HG02938 (cell line): ENCODE measurements around the gene PRPSAP2.

ENCODE experiments used
- ATAC-seq: cut with Tn5 transposase; IDR thresholded peaks from one replicate; pipeline ENCODE4 v1.9.1; 2021; ENCODE audit warnings: mild to moderate bottlenecking, moderate library complexity; ENCODE audit not compliant: unreplicated experiment

PRPSAP2 gene

DNA sequence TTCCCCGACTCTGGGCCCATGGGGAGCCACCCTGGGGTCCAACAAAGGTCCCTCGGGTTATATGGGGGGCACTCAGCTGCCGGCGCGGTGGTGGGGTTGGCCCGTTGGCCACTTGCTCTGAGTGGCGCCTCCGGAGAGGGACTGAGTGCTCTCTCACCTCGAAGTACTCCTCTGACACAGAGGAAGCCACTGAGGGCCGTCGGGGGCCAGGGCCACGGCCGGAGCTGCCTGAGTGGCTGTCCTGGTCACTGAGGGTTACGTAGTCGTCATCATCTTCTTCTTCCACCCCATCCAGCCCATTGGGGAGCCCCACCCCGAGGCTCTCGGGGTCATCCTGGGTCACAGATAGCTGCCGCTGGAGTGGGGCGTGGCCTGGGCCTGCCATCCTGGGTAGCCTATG, 119.7 kb downstream of the PRPSAP2 start:
- ATAC-seq, result no peak

DNA sequence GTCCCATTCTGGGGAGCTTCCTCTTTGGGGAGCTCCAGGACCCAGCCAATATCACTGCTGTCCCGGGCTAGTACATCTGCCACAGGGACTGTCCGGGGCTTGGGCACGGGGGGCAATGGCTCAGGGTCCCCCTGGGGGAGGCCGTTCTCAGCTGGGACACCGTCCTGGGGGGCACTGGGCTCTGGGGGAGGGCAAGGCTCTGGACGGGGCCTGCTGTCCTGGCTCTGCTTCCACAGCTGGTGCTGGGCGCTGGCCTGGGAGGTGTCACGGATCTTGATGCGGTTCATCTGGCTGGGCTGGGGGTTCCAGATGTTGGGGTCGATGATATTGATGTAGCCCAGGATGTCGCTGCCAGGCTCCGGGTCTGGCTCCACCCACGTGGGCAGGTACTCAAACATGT, 120.1 kb downstream of the PRPSAP2 start:
- ATAC-seq, result no peak

DNA sequence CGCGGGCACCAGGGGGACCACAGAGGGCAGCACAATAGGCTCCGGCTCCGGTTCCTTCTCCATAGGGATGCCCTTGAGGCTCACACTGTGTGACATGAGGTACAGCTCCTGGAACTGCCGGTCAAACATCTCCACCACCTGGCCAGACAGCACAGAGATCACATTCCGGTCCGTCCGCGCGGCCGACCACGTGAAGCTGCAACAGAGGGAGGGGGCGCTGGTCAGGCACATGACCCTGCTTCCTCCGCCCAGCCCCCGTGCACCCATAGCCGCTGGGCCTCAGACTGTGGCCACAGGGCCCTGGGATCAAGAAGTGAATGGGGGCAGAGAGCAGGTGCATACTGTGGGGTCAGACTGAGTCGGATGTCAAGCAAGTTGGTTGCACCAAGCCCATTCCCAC, 120.7 kb downstream of the PRPSAP2 start:
- ATAC-seq, result no peak
